ENCODE results near the gene TMEM131L. TPM values are rescaled to one million over a fixed set of nuclear protein-coding genes. Genes with fewer than 3 reads are reported as not detected.

The TMEM131L gene
- total and polyA plus RNA-seq, 8 donors = 2.4 to 40.0 (median 13.6) TPM

DNA sequence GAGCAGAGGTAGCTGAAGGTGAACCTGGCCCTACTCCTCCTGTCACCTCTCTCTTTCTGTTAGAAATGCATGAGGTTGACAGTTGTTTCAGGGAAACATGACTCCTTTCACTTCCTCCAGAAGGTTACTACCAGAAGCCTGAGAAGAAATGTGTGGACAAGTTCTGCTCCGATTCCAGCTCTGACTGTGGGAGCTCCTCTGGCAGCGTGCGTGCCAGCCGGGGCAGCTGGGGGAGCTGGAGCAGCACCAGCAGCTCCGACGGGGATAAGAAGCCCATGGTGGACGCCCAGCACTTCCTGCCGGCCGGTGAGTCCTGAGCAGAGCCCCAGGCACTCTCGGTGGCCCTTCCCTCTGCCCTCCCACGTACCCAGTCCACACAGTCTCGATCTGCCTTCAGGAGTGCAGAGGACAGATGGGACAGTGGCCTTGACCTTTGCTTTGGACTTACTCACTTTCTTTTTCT lies 156.6 kb downstream of the TMEM131L start:
- no peak for DNase-seq
- 62 to 84% (median 82%) methylated on average over 12 of the region's 12 CpGs for WGBS, 5 donors
- Histone ChIP-seq H3K27ac (no peak overlapping the region), H3K4me3 (no peak overlapping the region), H3K4me1 (no peaks in the 10 kb centered on the region), H3K9me3 (no peaks in the 10 kb centered on the region), H3K27me3 (no peaks in the 10 kb centered on the region), H3K36me3 (peaks cover 44 to 95% (median 83%) of the 10 kb centered on the region in 4 donors)
- TF ChIP-seq EP300 (IDR thresholded peaks at IDR 0.05) (no peak), POLR2A (IDR thresholded peaks at IDR 0.05) (no peak), POLR2AphosphoS5 (IDR thresholded peaks at IDR 0.05) (no peak)
- TF ChIP-seq, protein P1, sequence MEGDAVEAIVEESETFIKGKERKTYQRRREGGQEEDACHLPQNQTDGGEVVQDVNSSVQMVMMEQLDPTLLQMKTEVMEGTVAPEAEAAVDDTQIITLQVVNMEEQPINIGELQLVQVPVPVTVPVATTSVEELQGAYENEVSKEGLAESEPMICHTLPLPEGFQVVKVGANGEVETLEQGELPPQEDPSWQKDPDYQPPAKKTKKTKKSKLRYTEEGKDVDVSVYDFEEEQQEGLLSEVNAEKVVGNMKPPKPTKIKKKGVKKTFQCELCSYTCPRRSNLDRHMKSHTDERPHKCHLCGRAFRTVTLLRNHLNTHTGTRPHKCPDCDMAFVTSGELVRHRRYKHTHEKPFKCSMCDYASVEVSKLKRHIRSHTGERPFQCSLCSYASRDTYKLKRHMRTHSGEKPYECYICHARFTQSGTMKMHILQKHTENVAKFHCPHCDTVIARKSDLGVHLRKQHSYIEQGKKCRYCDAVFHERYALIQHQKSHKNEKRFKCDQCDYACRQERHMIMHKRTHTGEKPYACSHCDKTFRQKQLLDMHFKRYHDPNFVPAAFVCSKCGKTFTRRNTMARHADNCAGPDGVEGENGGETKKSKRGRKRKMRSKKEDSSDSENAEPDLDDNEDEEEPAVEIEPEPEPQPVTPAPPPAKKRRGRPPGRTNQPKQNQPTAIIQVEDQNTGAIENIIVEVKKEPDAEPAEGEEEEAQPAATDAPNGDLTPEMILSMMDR (IDR thresholded peaks at IDR 0.05) = no peak
- intact Hi-C loops (cut with DNase I; ENCODE audit: low total_unique reads) = no loop called here

DNA sequence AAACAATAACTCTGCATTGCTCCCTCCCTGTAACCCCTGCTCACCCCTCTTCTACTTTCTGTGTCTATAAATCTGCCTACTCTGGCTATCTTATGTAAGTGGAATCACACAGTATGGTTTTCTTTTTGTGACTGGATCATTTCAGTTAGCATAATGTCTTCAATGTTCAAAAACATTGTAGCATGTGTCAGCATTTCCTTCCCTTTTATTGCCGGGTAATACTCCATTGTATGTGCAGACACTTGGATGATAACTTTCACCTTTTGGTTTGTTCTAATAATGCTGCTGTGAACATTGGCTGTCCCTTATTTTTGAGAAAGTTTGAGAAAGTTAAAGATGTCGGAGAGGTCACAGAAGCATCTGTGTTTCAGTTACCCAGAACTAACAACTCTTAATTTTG lies 157.3 kb downstream of the TMEM131L start:
- no peak for TF ChIP-seq EP300 (IDR thresholded peaks at IDR 0.05)
- TF ChIP-seq, protein P1 (IDR thresholded peaks at IDR 0.05) = no peak
- TF ChIP-seq POLR2A (IDR thresholded peaks at IDR 0.05) = no peak
- no peak for TF ChIP-seq POLR2AphosphoS5 (IDR thresholded peaks at IDR 0.05)
- Histone ChIP-seq H3K27me3 (no peaks in the 10 kb centered on the region), H3K4me1 (no peaks in the 10 kb centered on the region), H3K27ac (no peak overlapping the region), H3K9me3 (no peaks in the 10 kb centered on the region), H3K4me3 (no peak overlapping the region), H3K36me3 (peaks cover 48 to 95% (median 86%) of the 10 kb centered on the region in 4 donors)
- DNase-seq = no peak
- intact Hi-C loops (cut with DNase I; ENCODE audit: low total_unique reads) = no loop called here
- 82 to 91% (median 84%) methylated on average over 2 of the region's 2 CpGs for WGBS, 5 donors

DNA sequence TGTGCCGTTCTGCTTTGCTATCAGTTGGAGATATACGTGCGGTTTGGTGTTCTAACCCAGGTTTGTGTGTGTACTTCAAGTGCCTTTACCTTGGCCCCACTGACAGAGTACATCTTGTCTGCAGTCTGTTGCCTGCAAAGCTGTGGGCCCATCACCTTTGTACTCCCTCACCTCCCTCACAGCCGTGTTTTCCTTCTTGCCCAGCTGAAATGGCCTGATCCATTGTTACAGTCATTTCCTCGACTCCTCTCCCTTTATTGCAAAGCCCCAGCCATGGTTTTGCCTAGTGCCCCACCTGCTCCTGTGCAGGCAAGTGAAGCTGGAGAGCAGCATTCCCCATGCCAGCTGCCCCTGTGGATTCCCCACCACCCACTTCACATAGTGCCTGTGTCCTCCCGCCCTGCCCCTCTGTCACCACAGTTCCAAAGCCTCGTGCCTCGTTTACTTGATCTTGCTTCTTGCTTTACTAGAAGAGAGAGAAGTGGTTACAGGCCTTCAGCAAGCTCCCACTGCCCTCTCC lies 162.7 kb downstream of the TMEM131L start:
- Histone ChIP-seq H3K27ac (no peak overlapping the region), H3K4me1 (no peaks in the 10 kb centered on the region), H3K9me3 (no peaks in the 10 kb centered on the region), H3K4me3 (no peak overlapping the region), H3K27me3 (no peaks in the 10 kb centered on the region), H3K36me3 (peaks cover 72 to 100% (median 98%) of the 10 kb centered on the region in 4 donors)
- 72 to 88% (median 76%) methylated on average over 8 of the region's 8 CpGs for WGBS, 5 donors
- intact Hi-C loops (cut with DNase I; ENCODE audit: low total_unique reads) = no loop called here
- TF ChIP-seq, protein P1 (IDR thresholded peaks at IDR 0.05) = no peak
- TF ChIP-seq EP300 (IDR thresholded peaks at IDR 0.05) = no peak
- no peak for TF ChIP-seq POLR2A (IDR thresholded peaks at IDR 0.05)
- no peak for TF ChIP-seq POLR2AphosphoS5 (IDR thresholded peaks at IDR 0.05)
- DNase-seq = no peak

DNA sequence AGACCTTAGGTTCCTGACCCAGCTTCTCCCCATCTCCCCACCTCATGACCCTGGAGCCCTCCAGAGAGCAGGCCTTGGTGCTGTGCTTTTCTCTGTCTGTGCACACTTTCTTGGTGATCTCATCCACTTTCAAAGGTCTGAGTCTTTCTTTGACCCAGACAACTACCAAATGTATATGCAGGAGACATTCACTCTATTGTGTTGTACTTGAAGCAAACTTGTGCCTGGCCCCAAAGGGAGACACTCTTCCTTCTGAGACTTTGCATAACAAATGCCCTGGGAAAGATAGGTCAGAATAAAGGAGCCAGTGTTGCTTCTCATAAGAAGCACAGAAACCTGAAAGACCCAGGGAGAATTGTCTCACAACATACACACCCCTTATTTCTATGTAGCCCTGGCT lies 163.6 kb downstream of the TMEM131L start:
- H3K27ac ChIP-seq = no peak overlapping the region
- no peaks in the 10 kb centered on the region for H3K4me1 ChIP-seq
- no peak for DNase-seq
- no peak for TF ChIP-seq POLR2A (IDR thresholded peaks at IDR 0.05)
- TF ChIP-seq, protein P1 (IDR thresholded peaks at IDR 0.05) = no peak
- no peak for TF ChIP-seq POLR2AphosphoS5 (IDR thresholded peaks at IDR 0.05)
- TF ChIP-seq EP300 (IDR thresholded peaks at IDR 0.05) = no peak
- no peaks in the 10 kb centered on the region for H3K9me3 ChIP-seq
- H3K27me3 ChIP-seq = no peaks in the 10 kb centered on the region
- no peak overlapping the region for H3K4me3 ChIP-seq
- H3K36me3 ChIP-seq = peaks cover 69 to 100% (median 98%) of the 10 kb centered on the region in 4 donors
- intact Hi-C loops (cut with DNase I; ENCODE audit: low total_unique reads) = no loop called here
